Posterior vena cava (tissue), 2 donors: ENCODE results near the gene ICA1L. TPM values are rescaled to one million over a fixed set of nuclear protein-coding genes. Genes with fewer than 3 reads are reported as not detected.
"Not testable (repeated sequence)": the region's sequence is repeated elsewhere in the genome, so short reads cannot be mapped to it uniquely, and the experiment has no call there.

Source experiments
- DNase-seq: peaks from one replicate; pipeline ENCODE4 v3.0.0-alpha.2; 2020; ENCODE audit warnings: low spot score
- intact Hi-C, 2 donors: fragments of 100-400 bp; cut with DNase I; formaldehyde crosslinking; loops; one replicate each; pipeline versions ENCODE4 v1.14.1 to v1.14.2; 2022 to 2023
- total RNA-seq, 2 donors: library from RNA; stranded (reverse); fragmentation: NEBNext Ultra II Directional; extraction: Animal tissue kit (Norgen Biotek cat#: 25700); gene quantifications; one replicate each; pipeline ENCODE4 v1.2.1, GENCODE V29; 2021
- donor health status: DM: yes; HTN: yes; CAD: no.
- donor health status: DM: yes; HTN: yes; CAD: no.

ICA1L gene
- total RNA-seq, 2 donors from 2014 or later: 11.1 to 12.0 TPM

DNA sequence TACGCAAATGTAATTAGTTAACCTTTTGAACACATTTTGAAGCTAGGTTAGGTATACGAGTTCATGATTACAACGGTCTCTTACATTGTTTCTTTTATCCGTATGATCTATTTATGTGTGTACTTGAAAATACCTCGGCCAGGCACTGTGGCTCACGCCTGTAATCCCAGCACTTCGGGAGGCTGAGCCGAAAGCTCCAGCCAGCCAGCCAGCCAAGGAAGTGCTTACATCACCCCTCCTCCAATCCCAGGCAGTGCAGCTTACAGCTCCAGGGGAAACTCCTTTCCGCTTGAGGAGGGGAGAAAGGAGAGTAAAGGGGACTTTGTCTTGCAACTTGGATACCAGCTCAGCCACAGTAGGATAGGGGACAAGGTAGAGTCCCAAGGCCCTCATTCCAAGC is 65.7 kb downstream of the ICA1L start:
- intact Hi-C loops, DNase-seq: not testable (repeated sequence)

GRCh38 chr2:202797944-202798343 is 73.6 kb downstream of the ICA1L start:
- DNase-seq: no peak
- intact Hi-C loops: no loop called here

GRCh38 chr2:202790676-202791075 is 80.9 kb downstream of the ICA1L start:
- no peak for DNase-seq
- intact Hi-C loops: no loop called here

GRCh38 chr2:202786842-202787241 is 84.7 kb downstream of the ICA1L start:
- intact Hi-C loops: no loop called here
- DNase-seq: no peak

- no peak for DNase-seq
- intact Hi-C loops: no loop called here
Measured at GRCh38 chr2:202782940-202783558, 88.5 kb downstream of the ICA1L start.

- no peak for DNase-seq
- intact Hi-C loops: no loop called here
Measured at GRCh38 chr2:202780514-202781021, 91.0 kb downstream of the ICA1L start.

- intact Hi-C loops: no loop called here
Measured at GRCh38 chr2:202778217-202778616, 93.3 kb downstream of the ICA1L start.

GRCh38 chr2:202774104-202774503 is 97.5 kb downstream of the ICA1L start:
- intact Hi-C loops: no loop called here
- no peak for DNase-seq

More at GRCh38 chr2:202778217-202778616, 93.3 kb downstream of the ICA1L start:
- no peak for DNase-seq

DNA sequence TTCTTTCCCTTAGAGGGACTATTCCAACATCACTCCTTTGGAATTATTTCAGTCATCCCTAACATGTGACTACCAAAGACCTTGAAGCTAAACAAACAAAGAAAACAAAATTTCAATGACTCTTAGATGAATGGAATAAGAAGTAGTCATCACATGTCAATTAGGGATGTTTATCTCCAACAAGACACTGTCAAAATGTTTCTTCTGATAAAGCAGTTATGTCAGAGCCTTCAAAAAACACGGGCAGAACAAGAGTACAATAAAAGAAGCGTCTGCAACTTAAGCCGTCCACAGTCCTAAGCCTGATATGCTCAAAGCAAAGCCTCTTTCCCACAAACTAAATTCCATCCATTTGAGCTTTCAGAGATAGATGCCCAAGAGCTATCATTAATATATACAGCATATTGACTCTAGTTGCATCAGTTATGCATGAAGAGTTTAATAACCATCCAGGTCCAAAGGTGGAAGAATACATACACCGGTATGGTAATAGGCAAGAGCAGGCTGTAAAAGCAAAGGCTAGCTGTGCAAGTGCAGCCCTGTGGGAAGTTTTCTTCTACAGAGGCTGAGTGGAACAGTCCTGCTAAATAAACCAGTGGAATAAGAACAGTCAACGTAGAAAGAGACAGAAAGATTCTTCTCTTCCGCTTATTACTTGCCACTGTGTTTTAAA is 98.1 kb downstream of the ICA1L start:
- no peak for DNase-seq
- intact Hi-C loops: no loop called here

DNA sequence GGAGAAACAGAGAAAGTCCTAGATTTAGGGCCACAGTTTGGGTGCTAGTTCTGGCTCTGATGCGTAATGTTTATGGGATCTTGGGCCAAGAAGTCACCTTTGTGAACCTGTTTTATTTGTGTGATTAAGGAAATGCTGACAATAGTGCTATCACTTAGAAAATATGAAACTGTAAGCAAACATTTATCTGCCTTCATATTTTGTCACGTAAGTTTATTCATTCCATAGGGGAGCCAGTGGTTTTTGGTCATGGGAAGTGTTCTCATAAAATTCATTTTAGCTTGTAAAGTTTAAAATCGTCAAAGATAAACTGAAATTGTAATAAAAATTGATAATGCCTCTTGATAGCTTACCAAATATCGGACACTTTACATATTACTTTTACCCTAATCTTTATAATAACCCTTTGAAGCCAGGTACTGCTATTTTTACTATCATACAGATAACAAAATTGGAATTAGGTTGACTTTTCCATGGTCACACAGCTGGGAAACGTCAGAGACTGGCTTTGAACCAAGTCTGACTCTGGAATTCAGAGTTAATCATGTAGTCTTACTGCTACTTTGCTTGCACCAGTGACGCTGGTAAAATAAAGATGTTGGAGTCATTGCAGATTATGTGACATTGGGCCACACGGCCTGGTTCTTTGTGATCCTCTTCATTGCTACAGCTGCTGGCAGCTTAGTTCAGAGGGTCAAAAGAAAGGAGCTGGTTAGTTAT is 99.7 kb downstream of the ICA1L start:
- DNase-seq: no peak
- intact Hi-C loops: no loop called here

DNA sequence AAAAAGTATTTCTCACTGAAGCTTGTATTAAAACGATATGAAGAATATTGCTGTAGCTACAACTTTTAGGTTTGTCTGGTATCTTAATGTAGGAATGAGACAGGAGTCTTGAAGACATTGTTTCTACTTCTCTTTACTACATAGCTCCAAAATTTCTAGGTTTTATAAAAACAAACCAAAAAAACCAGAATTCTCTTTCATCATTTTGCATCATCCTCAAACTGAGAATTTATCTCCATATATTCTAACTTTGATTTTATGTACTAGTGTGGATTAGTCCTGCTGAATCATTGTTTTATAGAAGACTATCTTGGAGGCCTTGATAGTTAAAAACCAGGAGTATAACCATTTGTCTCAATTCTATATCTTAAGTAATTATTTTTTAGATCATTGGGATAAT is 100.2 kb downstream of the ICA1L start:
- intact Hi-C loops: no loop called here
- no peak for DNase-seq

DNA sequence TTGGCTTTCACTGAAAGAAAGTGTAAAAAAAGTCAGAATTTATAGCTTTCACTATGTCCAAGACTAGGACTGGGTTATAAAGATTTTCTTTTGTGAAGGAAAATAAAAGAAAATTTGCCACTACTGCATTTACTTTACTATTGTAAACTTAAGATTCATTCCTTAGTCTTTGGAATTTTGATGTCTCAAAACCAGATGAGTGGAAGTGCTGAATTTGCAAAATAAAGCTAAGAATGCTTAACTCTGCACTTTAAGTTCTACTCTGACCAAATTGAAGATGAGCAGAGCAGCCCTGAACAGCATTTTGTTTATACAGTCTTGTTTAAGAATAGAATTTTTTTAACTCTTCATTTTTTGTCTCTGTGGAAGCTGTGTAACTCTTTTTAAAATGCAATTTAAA is 102.4 kb downstream of the ICA1L start:
- intact Hi-C loops: no loop called here
- DNase-seq: no peak

DNA sequence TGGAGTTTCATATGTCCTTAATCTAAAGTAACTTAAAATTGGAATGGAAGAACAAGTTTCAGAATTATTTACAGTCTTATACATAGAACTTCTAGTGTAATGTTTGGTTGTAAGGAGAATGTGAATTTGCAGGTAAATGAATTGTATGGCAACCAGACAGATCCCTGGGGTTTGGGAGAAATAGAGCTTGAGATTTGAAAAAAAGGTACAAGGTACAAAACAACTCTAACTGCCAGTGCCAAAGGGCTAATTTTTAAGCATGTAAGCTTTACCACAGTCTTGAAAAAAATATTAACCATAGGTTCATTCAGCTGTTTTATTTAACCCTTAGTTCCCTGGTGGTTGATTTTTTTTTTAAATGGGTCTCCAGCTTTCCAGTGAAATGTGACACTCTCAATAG is 103.3 kb downstream of the ICA1L start:
- no peak for DNase-seq
- intact Hi-C loops: no loop called here

- intact Hi-C loops: no loop called here
- no peak for DNase-seq
Measured at GRCh38 chr2:202765436-202765835, 106.1 kb downstream of the ICA1L start.

GRCh38 chr2:202764991-202765390 is 106.6 kb downstream of the ICA1L start:
- intact Hi-C loops: no loop called here

DNA sequence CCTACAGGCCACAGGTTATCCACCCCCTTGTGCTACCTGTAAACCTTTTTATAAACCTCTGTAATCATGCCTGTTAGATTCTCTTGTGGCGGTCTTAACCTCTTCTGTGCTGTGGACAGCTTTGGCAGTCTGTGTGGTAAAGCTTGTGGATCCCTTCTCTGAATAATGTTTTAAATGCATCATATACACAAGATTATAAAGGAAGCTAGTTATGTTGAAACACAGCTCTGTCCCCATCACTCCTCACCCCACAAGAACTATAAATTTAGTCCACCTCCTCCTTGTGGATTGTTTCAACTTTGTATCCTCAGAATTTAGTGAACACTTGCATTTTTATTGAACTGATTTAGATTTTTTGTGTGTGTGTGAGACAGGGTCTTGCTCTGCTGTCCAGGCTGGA is 107.7 kb downstream of the ICA1L start:
- intact Hi-C loops: no loop called here
- DNase-seq: no peak

More at GRCh38 chr2:202764991-202765390, 106.6 kb downstream of the ICA1L start:
- no peak for DNase-seq

GRCh38 chr2:202762556-202762955 is 109.0 kb downstream of the ICA1L start:
- no peak for DNase-seq
- intact Hi-C loops: no loop called here

DNA sequence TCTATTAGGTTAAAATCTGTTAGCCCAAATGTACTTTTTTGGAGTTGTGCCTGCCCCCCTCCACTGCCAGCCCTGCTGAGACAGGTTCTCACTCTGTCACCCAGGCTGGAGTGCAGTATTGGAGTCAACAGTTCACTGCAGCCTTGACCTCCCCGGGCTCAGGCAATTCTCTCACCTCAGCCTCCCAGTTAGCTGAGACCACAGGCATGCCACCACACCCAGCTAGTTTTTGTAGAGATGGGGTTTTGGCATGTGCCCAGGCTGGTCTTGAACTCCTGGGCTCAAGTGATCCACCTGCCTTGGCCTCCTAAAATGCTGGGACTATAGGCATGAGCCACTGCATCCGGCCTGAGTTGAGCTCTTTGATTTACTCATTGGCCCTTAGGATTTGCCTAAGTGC is 110.7 kb downstream of the ICA1L start:
- intact Hi-C loops: no loop called here
- DNase-seq: no peak

DNA sequence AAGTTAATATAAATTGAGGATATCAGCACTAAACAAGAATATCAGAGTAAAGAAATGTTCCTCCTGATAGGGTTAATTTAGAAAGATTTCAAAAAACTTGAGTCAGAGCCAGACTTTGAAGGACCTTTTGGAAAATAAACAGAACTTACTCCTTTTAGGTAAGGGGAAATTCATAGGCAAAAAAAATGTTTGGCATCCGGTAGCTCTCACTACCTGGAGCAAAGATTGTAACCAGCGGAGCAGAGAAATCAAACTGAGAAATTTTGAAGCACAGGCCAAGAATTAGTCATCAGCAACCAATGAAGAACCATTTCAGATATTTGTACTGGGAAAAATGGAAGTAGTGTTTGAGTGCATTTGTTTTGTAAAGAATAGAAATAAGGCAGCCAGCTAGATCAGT is 113.0 kb downstream of the ICA1L start:
- no peak for DNase-seq
- intact Hi-C loops: no loop called here

DNA sequence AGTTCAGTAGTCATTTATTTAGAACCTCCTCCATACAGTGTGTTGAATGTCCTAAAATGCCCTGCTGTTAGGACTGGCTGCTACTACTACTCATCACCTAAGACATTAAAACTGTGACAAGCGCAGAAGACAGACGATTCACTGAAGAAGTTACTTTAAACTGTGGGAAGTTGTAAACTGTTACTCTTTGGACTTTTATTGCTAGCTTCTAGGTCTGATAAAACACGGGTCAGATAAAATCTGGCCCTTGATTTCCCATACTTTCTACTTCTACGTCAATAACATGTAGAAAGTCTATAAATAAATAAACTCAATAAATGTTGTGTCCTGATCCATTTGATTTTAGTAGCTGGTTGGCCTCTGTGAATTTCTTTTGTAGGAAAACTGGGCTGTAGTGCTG is 113.4 kb downstream of the ICA1L start:
- intact Hi-C loops: no loop called here
- DNase-seq: no peak
